Measurements from ENCODE around the gene MOB1A. TPM values are rescaled to one million over a fixed set of nuclear protein-coding genes. Genes with fewer than 3 reads are reported as not detected.

Gene MOB1A
- total RNA-seq (ENCODE audit: low replicate concordance) = 35.5 and 53.9 TPM in 2 replicates

DNA sequence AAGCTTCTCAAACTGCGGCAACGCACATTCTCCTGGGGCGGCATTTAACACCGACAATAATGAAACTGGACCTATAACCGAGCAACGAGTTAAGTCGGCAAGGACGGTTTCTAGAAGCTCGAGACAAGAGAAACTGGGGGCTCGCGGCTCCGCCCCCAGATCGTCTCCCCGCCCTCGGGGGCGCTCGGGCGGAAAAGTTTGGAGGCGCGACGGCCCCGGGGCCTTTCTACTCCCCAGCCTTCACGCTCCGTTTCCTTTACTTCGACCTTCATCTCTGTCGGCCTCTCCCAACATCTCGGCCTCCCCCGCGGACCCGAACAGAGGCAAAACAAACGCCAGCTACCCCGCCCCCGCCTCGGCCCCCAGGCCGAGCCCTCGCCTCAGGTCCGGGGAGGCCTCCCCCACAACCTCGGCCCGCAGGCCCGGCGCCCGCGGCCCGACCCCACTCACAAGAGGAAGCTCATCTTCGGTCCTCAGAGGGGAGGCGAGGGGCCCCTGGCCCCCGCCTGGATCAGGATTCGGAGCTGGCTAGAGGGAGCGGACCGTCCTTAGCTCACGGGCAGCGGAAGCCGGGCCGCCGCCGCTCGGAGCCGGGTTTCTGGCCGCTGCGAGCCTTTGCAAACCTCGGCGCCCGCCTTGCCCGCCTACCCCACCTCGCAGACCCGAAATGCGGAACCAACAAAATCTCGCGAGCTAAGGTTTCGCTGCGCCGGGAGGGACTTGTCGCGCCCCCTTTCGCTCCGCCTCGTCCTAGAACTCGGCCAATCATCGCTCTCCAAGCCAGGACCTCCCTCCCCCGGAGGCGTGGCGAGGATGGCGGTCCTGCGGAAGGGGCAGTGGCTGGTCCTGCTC lies at the start of gene MOB1A:
TSS of gene MOB1A (minus strand) at position 669 of the 852 bp plus-strand sequence. CDS start at position 464, 205 bp downstream.

DNA sequence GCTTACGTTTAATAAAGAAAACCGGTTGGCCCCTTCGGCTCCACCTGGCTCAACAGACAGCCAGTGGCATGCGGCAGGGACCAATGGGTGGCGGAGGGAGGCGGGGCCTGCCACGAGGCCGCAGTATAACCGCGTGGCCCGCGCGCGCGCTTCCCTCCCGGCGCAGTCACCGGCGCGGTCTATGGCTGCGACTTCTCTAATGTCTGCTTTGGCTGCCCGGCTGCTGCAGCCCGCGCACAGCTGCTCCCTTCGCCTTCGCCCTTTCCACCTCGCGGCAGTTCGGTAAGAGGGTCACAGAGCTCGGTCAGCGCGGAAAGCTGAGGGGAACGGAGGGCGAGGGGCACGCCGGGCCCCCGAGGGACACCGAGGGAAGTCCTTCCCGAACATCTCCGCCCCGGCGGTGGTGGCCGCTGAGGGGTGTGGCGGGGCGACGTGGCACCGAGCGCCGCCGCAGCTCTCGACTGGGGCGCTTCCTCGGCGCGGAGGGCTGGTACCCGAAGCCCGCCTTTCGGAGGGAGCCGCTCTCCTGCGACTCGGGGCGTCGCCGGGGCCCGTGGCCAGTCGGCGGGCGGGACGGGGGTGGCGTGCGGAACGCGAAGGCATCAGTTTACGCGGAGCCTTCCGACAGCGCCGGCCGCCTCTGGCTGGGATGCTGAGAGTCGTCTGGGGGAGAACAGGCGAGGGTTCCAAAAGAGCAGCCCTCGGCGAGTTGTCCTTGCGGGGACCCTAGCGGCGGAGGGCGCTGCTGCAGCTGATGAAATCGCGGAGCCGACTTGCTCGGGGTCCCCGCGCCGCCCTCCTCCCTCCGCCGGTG lies 20.0 kb upstream of the MOB1A start, which contains the start of gene MTHFD2:
TSS of gene MTHFD2 (plus strand) at position 155 of the 814 bp plus-strand sequence. CDS start at position 182, 27 bp downstream.

DNA sequence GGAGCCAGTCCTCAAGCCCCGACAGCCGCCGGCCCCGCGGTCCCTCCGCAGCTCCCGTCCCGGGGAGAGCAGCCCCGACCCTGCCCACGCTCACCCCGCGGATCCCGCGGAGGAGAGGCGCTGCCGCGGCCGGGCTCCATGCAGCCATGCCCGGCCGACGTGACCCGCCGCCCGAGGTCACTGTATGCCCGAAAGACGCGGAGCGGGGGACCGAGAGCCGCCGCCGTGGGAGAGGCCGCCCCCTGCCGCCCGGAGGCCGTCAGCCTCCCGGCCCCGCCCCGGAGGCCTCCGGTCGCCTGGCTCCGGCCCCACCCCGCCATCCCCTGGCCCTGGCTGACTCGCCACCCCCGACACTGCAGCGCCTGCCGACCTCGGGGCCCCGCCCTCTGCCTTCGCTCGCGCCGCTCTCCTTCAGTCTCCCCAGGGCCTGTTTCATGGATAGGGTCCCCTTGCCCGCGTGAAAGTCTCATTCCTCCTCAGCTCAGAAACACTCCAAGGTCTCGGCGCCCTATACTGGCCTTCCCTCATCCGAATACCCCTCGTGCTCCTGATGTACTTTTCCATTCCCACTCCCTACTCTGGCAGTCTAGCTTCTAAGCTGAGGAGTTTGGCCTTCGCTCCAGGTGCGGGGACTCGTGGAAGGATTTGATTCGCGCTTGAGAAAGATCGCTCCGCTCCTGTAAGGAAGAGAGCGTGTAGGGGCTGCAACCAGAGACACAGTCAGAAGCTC lies 30.8 kb downstream of the MOB1A start, which contains the start of gene BOLA3:
TSS of gene BOLA3 (minus strand) at position 186 of the 730 bp plus-strand sequence. CDS start at position 148, 38 bp downstream.

Other genes starting within 250 kb of the MOB1A start
- gene TET3, start 194.0 kb downstream of the MOB1A start, total RNA-seq (ENCODE audit: low replicate concordance) = 1.5 and 2.9 TPM in 2 replicates
- 7.5 and 24.2 TPM in 2 replicates for gene BOLA3, start 31.0 kb downstream of the MOB1A start, total RNA-seq (ENCODE audit: low replicate concordance)
- 67.0 and 313 TPM in 2 replicates for gene MTHFD2, start 19.7 kb upstream of the MOB1A start, total RNA-seq (ENCODE audit: low replicate concordance)
- 0.08 TPM in 1 of 2 replicates, not detected in the other for gene SLC4A5, start 164.5 kb upstream of the MOB1A start, total RNA-seq (ENCODE audit: low replicate concordance)
- gene DCTN1, start 201.4 kb upstream of the MOB1A start, total RNA-seq (ENCODE audit: low replicate concordance) = 180 and 332 TPM in 2 replicates
- 0.59 and 0.98 TPM in 2 replicates for gene C2orf81, start 242.7 kb upstream of the MOB1A start, total RNA-seq (ENCODE audit: low replicate concordance)
- gene WDR54, start 242.9 kb upstream of the MOB1A start, total RNA-seq (ENCODE audit: low replicate concordance) = 31.8 and 40.5 TPM in 2 replicates